Measurements from ENCODE around the gene ANO10.

GRCh38 chr3:43478118-43478785, 143.6 kb downstream of the ANO10 start:
- TF ChIP-seq CTCF (conservative IDR thresholded peaks at IDR 0.05) (no peak), EZH2 (IDR thresholded peaks at IDR 0.05; ENCODE audit: low read depth) (no peak)

Measured in PC-9 (cell line).